ENCODE data around the gene KRTAP3-2.

DNA sequence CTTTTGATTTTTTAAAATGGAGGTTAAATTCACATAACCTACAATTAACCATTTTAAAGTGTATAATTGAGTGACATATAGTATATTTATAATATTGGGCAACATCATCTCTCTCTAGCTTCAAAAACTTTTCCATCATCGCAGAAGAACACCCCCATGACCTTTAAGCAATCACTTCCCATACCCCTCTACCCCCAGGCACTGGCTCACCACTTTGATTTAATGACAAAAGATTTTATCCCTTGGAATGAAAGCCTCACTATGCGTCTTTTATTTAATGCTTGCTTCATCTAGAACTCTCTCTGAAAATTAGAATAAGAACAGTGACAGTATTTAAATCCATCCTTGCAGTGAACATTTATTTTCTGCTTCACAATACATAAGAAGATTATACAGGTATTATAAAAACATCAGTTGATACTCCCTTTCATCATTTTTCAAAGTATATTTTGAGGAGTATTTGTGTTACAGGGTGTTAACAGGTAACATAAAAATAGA lies 38.2 kb upstream of the KRTAP3-2 start:
- no peak for TF ChIP-seq POLR2AphosphoS5 (IDR thresholded peaks at IDR 0.05; ENCODE audit: low read depth)
- TF ChIP-seq GABPA (IDR thresholded peaks at IDR 0.05; ENCODE audit: low read depth): no peak
- TF ChIP-seq, protein P1, sequence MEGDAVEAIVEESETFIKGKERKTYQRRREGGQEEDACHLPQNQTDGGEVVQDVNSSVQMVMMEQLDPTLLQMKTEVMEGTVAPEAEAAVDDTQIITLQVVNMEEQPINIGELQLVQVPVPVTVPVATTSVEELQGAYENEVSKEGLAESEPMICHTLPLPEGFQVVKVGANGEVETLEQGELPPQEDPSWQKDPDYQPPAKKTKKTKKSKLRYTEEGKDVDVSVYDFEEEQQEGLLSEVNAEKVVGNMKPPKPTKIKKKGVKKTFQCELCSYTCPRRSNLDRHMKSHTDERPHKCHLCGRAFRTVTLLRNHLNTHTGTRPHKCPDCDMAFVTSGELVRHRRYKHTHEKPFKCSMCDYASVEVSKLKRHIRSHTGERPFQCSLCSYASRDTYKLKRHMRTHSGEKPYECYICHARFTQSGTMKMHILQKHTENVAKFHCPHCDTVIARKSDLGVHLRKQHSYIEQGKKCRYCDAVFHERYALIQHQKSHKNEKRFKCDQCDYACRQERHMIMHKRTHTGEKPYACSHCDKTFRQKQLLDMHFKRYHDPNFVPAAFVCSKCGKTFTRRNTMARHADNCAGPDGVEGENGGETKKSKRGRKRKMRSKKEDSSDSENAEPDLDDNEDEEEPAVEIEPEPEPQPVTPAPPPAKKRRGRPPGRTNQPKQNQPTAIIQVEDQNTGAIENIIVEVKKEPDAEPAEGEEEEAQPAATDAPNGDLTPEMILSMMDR (IDR thresholded peaks at IDR 0.05; ENCODE audit: insufficient read depth, low read length): no peak

Data from HL-60 (cell line).